NOMO-1 treated with dmso at 0.1 percent for 144 hours (cell line): ENCODE data around the gene SLITRK1.

Source experiments
- DNase-seq: peaks from one replicate; lab custom pipeline; 2025; ENCODE audit not compliant: unreplicated experiment; lab: John Stamatoyannopoulos, UW

The SLITRK1 gene, protein sequence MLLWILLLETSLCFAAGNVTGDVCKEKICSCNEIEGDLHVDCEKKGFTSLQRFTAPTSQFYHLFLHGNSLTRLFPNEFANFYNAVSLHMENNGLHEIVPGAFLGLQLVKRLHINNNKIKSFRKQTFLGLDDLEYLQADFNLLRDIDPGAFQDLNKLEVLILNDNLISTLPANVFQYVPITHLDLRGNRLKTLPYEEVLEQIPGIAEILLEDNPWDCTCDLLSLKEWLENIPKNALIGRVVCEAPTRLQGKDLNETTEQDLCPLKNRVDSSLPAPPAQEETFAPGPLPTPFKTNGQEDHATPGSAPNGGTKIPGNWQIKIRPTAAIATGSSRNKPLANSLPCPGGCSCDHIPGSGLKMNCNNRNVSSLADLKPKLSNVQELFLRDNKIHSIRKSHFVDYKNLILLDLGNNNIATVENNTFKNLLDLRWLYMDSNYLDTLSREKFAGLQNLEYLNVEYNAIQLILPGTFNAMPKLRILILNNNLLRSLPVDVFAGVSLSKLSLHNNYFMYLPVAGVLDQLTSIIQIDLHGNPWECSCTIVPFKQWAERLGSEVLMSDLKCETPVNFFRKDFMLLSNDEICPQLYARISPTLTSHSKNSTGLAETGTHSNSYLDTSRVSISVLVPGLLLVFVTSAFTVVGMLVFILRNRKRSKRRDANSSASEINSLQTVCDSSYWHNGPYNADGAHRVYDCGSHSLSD

DNA sequence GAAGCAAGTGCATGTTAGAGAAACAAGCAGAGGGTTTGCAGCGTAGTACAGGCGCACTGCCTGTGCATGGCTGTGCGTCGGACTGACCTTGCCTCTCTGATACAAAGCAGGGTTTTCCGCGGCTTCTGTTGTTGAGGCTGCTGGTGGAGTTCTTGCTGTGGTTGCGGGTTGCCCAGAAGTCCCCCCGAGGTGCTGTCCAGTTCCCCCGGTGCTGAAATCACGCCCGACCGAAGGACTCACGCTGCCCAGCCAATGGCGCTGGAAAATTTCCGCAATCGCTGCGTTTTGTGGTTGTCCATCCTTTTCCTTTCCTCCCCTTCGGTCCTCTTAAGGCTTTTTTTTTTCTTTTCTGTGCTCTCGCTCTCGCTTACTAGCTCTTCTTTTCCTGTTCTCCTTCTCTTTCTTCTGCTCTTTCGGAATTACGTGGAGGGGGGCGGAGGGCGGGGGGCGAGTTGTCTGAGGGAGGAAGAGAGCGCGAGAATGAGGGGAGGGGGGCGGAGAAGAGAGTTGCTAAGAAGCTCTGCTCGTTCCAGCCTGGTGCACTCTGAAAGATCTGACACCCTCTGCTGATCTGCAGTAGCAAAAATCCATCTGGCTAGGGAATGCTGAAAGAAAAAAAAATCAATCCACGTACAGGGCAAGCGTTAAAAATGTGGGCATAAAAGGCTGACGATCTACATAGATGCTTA lies at the start of gene SLITRK1:
SLITRK1 (minus strand) TSS at position 558 of the 689 bp plus-strand sequence. CDS start 967 bp downstream, outside the sequence.
- DNase-seq: no peak

DNA sequence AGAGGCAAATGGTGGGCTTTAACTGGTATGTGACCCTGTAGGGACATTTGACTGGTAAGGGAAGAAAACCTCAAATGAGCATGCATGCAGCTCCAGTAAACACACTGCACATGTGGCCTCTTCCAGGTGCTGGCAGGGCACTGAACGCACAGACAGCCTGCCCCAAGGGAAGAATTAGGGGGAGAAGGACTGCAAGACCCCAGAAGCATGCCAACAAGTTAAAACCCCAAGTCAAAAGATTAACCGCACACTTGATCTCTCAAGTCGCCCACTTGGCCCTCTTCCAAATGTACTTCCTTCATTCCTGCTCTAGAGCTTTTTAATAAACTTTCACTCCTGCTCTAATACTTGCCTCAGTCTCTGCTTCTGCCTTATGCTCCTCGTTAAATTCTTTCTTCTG lies 46.9 kb upstream of the SLITRK1 start:
- DNase-seq: no peak

DNA sequence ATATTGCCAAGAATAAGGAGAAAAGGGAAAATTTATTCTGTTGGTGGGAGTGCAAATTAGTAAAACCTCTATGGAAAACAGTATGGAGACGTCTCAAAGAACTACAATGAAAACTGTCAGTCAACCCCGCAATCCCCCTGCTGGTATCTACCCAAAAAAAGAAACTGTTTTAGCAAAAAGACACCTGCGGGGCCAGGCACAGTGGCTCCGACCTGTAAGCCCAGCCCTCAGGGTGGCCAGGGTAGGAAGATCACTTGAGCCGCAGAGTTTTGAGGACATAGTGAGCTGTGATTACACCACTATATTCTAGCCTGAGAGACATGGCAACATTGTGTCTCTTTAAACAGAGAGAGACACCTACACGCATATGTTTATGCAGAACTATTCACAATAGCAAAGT lies 37.5 kb upstream of the SLITRK1 start:
- DNase-seq: no peak

DNA sequence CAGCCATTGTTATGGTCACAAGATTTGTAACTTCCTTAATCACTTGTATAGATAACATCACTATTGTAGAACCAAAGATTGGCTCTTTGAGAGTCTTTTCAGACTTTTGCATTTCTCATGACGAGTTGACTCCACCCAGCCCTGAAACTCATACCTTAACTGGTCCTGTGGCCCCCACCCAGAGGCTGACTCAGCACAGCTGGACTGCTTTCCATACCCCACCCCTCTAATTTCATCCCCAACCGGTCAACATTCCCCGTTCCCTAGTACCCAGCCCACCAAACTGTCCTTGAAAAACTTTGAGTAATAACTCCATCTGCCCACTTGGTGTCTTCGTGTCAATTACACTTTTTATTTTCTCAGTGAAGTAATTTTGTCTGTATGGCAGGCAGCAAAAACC lies 32.1 kb upstream of the SLITRK1 start:
- DNase-seq: no peak

DNA sequence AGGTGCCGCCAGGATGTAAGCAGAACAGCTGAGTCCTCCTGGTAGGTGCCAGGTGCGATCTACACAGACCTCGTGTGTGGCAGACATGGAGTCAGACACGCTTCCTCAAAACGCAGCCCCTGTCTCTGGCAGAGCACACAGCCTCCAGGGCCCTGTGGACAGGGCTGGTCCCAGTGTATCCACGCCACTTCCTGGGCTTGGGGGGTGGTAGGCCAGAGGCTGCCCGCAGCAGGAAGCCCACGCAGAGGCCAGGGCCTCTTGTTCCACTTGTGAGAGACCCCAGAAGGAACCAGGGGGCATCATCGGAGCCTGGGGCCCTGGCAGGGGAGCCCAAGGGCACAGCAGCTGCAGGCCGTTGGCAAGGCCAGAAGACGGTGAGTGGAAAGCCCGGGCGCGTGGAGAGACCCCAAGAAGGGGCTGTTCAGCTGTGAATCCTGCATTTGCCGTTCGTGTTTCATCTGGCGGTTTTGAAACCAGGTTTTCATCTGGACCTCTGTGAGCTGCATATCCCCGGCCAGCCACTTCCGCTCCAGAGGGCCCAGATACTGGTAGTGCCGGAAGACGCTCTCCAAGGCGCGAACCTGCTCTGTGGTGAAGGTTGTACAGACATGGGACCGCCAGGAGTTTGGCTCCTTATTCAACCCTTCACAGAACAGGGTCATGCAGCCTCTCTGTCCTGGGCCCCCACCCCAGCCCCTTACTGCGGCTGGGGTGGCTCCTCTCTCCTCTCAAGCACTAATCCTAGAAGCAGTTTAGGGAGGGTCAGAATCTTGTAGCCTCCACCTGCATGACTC lies 25.1 kb upstream of the SLITRK1 start:
- DNase-seq: no peak

DNA sequence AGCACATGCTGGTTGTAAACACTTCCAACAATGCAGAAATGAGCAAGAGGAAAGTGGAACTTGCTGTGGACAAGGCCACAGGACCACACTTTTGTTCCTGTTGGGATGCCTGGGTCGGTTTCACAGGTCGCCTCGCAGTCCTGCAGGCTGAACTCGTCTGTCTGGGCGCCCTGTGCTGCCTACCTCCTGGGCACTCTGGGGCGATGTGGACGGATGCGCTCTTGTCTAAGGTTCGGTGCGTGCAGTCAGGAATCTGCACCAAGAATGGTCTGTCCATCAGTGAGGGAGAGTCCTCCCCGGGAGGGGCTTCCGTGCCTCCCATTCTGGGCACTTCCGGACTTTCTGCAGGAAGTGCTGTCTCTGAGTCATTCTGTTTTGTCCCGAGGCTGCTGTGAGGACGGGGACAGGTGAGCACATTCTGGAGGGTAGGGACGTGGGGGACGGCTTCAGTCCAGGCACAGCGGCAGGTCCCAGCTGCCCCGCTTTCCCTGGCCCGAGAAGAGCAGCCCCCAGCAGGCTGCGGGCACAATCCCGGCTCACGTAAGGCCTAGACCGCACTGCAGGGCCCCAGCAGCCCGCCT lies 24.1 kb upstream of the SLITRK1 start:
- no peak for DNase-seq

DNA sequence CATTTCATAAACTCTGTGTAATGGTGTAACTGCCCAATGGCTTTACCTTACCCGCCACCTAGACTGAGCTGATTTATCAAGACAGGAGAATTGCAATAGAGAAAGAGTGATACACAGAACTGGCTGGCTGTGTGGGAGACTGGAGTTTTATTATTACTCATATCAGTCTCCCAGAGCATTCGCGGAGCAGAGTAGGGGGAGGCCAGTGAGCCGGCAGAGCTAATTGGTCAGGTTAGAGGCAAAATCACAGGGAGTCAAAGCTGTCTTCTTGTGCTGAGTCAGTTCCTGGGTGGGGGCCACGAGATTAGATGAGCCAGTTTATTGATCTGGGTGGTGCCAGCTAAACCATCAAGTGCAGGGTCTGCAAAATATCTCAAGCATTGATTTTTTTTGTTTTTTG lies 23.4 kb upstream of the SLITRK1 start:
- no peak for DNase-seq

DNA sequence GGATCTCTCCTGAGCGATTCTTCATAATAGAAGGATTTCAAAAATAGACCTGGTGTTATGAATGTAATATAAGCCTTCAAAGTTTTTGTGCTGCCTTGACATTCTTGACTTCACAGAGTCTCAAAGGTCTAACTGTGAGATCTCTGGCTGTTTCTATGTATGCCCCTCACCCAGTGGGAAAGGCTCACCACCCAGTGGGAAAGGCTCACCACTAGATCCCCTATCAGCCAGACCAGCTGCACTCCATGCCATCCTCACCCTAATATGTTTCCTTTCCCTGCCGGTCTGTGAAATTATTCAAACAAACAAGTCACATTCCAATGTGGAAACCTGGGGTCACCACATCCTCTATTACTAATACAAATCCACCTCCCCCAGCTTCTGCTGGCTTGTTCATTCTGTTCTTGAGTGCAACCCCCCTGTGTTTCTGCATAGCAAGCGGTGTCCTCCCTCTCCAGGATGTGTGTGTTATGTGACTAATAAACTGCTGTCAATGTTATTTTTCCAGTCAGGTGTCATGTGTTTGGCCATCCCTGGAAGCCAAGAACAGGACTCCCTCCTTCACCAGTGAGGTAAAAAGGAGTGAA lies 13.8 kb upstream of the SLITRK1 start:
- no peak for DNase-seq

DNA sequence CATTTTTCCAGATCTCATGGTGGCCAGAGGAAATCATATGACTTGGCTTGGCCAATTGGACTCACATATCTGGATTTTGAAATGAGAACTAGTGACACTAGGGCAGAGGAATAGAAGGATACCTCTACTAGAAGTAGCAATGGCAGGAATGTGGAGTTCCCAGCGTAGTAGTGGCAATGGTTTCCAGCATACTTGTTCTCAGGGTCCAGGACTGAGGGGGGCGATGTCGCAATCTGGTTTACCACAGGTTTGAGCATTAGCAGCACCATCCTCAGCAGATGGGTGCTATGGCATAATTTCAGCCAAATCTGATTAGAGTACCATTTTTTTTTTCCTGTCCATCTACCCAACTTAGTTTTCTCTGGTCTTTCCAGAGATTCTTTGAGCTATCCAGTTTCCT lies 8.1 kb upstream of the SLITRK1 start:
- DNase-seq: no peak

DNA sequence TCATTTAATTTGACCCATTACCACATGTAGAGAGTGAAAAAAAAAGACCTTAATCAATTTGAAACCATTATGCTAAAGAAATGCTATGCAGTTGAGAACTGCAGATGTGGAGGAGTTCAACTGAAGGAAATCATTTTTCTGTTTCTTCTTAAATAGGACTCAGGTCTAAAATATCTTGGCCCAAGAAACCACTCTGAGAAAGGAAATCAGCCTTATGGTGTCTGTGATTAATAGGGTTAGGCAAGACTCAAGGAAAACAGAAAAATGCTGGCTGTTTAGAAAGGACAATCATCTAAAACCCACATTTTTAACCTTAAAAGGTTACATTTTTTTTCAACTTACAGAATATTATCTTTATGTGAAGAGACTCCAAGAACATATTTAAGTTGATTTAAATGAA lies 1.9 kb upstream of the SLITRK1 start:
- DNase-seq: no peak

DNA sequence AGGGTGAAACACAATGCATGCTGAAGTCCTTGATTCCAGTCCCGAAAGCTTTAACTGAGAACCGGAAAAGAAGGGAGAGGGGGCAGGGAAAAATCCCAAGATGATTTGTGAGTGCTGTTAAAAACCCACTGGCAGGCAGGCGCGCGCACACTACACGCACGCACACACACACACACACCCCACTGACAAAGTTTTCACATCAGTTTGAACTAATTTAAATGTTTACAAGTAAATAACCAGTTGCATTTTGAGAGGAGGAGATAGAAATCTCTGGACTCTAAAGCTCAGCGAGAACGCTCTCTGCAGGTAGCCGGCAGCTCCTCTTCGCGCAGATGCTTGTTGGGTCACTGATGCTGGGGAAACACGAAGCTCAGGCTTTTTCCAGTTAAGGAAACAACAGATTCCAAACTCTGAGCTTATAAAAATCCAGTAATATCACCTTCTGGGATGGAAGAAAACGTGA lies 818 bp upstream of the SLITRK1 start:
- DNase-seq: no peak

DNA sequence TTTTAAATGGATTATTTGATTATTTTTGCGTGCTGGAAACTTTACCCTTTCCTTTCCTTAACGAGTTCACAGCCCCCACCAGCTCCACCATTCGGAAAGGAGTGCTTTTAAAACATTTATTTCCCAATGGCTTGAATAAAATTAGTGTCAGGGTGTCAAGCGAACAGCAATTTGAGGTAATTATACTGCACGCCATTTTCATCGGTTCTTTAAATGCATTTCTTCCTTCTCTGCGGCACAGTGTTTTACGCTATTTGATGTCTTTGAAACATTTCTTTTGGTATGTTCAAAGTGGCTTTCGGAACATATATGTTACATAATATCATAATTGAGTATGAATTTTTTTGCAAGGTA lies 309 bp upstream of the SLITRK1 start:
- DNase-seq: no peak

DNA sequence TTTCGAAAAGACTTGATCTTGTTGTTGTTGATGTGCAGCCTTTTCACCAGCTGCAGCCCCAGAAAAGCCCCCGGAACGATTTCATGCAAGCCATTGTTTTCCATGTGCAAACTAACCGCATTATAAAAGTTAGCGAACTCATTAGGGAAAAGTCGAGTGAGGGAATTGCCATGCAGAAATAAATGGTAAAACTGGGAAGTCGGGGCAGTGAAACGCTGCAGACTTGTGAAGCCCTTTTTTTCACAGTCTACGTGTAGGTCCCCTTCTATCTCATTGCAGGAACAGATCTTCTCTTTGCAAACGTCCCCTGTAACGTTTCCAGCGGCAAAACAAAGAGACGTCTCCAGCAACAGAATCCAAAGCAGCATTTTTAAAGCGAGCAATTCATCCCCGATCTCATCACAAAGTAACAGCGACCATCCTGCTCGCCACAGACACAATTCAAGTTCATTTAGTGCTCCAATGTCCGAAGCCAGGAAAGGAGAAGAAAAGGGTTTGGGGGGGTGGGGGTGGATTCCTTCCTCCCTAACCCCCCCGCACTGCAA lies 1.1 kb downstream of the SLITRK1 start:
- no peak for DNase-seq

DNA sequence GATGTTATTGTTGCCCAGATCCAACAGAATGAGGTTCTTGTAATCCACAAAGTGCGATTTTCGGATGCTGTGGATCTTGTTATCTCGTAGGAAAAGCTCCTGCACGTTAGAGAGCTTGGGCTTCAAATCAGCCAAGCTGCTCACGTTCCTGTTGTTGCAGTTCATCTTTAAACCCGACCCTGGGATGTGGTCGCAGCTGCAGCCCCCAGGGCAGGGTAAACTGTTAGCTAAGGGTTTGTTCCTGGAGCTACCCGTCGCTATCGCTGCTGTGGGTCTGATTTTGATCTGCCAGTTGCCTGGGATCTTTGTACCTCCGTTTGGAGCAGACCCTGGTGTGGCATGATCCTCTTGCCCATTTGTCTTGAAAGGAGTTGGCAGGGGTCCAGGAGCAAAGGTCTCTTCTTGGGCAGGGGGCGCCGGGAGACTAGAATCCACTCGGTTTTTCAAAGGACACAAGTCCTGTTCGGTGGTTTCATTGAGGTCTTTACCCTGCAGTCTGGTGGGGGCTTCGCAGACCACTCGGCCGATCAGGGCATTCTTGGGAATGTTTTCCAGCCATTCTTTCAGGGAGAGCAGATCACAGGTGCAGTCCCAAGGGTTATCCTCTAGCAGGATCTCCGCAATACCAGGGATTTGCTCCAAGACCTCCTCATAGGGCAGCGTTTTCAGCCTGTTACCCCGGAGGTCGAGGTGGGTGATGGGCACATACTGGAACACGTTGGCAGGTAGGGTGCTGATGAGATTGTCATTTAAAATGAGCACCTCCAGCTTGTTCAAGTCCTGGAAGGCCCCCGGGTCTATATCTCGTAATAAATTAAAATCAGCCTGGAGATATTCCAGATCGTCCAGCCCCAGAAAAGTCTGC lies 1.8 kb downstream of the SLITRK1 start:
- DNase-seq: no peak

DNA sequence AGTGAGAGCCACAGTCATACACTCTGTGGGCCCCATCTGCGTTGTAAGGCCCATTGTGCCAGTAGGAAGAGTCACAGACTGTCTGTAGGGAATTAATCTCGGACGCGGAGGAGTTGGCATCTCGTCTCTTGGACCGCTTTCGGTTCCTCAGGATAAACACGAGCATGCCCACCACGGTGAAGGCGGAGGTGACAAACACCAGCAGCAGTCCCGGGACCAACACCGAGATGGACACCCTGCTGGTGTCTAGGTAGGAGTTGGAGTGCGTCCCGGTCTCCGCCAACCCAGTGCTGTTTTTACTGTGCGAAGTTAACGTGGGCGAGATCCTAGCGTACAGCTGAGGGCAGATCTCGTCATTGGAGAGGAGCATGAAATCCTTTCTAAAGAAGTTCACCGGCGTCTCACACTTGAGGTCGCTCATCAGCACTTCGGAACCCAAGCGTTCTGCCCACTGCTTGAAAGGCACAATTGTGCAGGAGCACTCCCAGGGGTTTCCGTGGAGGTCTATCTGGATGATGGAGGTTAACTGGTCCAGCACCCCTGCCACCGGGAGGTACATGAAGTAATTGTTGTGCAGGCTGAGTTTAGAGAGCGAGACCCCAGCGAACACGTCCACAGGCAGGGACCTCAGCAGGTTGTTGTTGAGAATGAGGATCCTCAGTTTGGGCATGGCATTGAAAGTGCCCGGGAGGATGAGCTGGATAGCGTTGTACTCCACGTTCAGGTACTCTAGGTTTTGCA lies 2.7 kb downstream of the SLITRK1 start:
- no peak for DNase-seq

DNA sequence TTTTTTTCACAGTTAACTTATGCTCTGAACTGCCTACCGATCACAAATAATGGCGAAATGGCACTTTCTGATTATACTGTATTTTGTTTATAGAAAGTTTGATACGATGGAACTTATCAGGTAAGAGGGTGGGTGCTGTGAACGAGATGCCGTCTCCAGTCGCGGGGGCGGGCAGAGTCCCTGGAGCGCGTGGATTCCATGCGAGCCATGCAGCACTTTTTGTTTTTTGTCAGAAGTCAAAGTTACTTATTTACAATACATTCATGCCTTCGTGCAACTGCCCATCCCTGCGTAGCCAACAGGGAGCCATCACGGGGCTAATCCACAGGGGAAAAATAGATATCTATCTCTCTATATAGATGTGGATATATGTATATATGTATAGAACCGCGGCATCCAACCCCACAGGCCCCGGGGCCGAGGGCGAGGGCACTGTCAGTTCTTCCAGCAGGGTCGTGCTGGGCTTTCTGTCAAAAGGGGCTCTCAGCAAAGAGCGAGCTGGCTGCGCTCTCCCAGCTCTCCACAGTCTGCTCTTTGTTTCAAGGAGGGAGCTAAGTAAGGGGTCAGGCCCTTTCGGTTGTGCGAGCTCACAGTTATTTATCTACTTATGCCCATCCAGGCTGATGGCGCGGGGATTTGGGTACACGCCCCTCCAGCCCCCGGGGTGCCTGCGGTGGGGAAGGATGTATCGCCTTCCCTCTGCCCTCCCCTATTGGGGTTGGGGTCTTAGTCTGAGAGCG lies 3.4 kb downstream of the SLITRK1 start:
- DNase-seq: no peak

DNA sequence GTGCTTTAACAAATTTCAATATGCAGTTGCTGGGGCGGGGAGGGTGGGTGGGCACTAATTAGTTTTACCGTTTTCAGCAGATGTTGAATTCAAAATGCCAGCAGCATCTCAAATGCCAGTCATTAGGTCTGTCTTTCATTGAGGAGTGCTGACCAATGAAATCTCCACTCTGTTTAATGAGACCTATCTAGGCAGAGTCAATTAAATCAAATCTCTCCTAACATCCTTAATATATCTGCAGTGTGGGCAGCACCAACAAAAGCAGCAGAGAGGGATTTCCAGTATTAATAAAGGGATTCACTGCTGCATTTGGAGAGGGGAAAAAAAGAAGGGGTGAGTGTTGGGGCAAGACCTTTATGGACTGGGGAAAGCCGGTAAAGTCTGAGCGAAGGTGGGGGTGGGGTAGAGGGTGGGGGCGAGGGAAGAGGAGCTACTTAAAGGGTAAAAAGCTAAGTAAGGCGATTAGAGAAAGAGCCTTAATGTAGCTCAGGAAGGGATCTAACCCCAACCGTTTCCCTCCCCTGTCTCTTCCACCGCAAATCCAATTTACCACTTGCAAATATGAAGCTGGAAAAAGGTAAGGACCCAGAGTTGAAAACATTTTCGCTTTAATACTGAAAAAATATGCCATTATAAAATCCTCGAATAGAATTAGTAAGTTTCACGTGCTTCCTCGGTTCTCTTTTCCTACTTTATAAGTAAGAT lies 4.5 kb downstream of the SLITRK1 start:
- no peak for DNase-seq
